H9 (cell line): Measurements from ENCODE around the gene ACBD5. TPM values are rescaled to one million over a fixed set of nuclear protein-coding genes. Genes with fewer than 3 reads are reported as not detected.

Source experiments
- DNase-seq: peaks from one replicate; pipeline ENCODE4 v3.0.0-alpha.2; 2017
- H2AFZ ChIP-seq: one replicate; pipeline ENCODE4 v1.6.1; 2013; ENCODE audit warnings: mild to moderate bottlenecking, low read length, control low read depth, moderate library complexity
- H2AK5ac ChIP-seq: 2 replicates; pipeline ENCODE4 v1.6.1; 2013; ENCODE audit warnings: low read length, control low read depth, mixed read lengths; ENCODE audit not compliant: insufficient read length
- H2BK120ac ChIP-seq: one replicate; pipeline ENCODE4 v1.6.1; 2013; ENCODE audit warnings: low read depth, mild to moderate bottlenecking, low read length, control low read depth, inconsistent platforms; ENCODE audit not compliant: poor library complexity, severe bottlenecking
- H2BK12ac ChIP-seq: 2 replicates; pipeline ENCODE4 v1.6.1; 2013; ENCODE audit warnings: low read length, control low read depth, mixed read lengths, low read depth; ENCODE audit not compliant: insufficient read length
- H2BK15ac ChIP-seq: 2 replicates; pipeline ENCODE4 v1.6.1; 2013; ENCODE audit warnings: low read depth, low read length, control low read depth
- H2BK20ac ChIP-seq: one replicate; pipeline ENCODE4 v1.6.1; 2013; ENCODE audit warnings: low read depth, mild to moderate bottlenecking, low read length, control low read depth, inconsistent platforms; ENCODE audit not compliant: poor library complexity, severe bottlenecking
- H2BK5ac ChIP-seq: 2 replicates; pipeline ENCODE4 v1.6.1; 2013; ENCODE audit warnings: low read length, control low read depth, mixed read lengths; ENCODE audit not compliant: insufficient read length
- H3K14ac ChIP-seq: 2 replicates; pipeline ENCODE4 v1.6.1; 2013; ENCODE audit warnings: low read length, control low read depth; ENCODE audit not compliant: insufficient read depth
- H3K18ac ChIP-seq: 2 replicates; pipeline ENCODE4 v1.6.1; 2013; ENCODE audit warnings: low read depth, mild to moderate bottlenecking, mixed read lengths, low read length, control low read depth; ENCODE audit not compliant: insufficient read length
- H3K23ac ChIP-seq: 2 replicates; pipeline ENCODE4 v1.6.1; 2013; ENCODE audit warnings: low read length, control low read depth, mixed read lengths, low read depth; ENCODE audit not compliant: insufficient read length
- H3K23me2 ChIP-seq: 2 replicates; pipeline ENCODE4 v1.6.1; 2013; ENCODE audit warnings: low read depth, mild to moderate bottlenecking, mixed read lengths, low read length, control low read depth; ENCODE audit not compliant: insufficient read length, poor library complexity, severe bottlenecking
- H3K27ac ChIP-seq: 2 replicates; pipeline ENCODE4 v1.5.1; 2013; ENCODE audit warnings: low read length, control low read depth, mixed read lengths, low read depth; ENCODE audit not compliant: insufficient read length
- H3K27me3 ChIP-seq: 2 replicates; pipeline ENCODE4 v1.6.1; 2013; ENCODE audit warnings: low read length, control low read depth, inconsistent platforms; ENCODE audit not compliant: insufficient read depth
- H3K4ac ChIP-seq: 2 replicates; pipeline ENCODE4 v1.6.1; 2013; ENCODE audit warnings: low read depth, mild to moderate bottlenecking, control low read depth, inconsistent platforms, low read length, moderate library complexity
- H3K4me1 ChIP-seq: 2 replicates; pipeline ENCODE4 v1.6.1; 2013; ENCODE audit warnings: low read length, control low read depth, inconsistent platforms; ENCODE audit not compliant: insufficient read depth
- H3K4me2 ChIP-seq: 2 replicates; pipeline ENCODE4 v1.6.1; 2013; ENCODE audit warnings: low read length, control low read depth, mixed read lengths; ENCODE audit not compliant: insufficient read length, insufficient read depth
- H3K56ac ChIP-seq: 2 replicates; pipeline ENCODE4 v1.6.1; 2013; ENCODE audit warnings: low read depth, mild to moderate bottlenecking, mixed read lengths, low read length, control low read depth; ENCODE audit not compliant: insufficient read length
- H3K79me1 ChIP-seq: 2 replicates; pipeline ENCODE4 v1.6.1; 2013; ENCODE audit warnings: low read depth, mild to moderate bottlenecking, moderate library complexity, low read length, control low read depth, inconsistent platforms; ENCODE audit not compliant: insufficient read depth, poor library complexity, severe bottlenecking
- H3K79me2 ChIP-seq: 2 replicates; pipeline ENCODE4 v1.6.1; 2013; ENCODE audit warnings: low read length, control low read depth, inconsistent platforms; ENCODE audit not compliant: insufficient read depth
- H3K9ac ChIP-seq: 2 replicates; pipeline ENCODE4 v1.6.1; 2013; ENCODE audit warnings: low read length, control low read depth, mixed read lengths; ENCODE audit not compliant: insufficient read length; ENCODE audit errors: extremely low read depth
- H3K9me3 ChIP-seq: one replicate; pipeline ENCODE4 v1.6.1; 2013; ENCODE audit warnings: low read depth, low read length, inconsistent platforms; ENCODE audit not compliant: control insufficient read depth
- H3T11ph ChIP-seq: one replicate; pipeline ENCODE4 v1.6.1; 2013; ENCODE audit warnings: mild to moderate bottlenecking, low read length, control low read depth, inconsistent platforms
- H4K20me1 ChIP-seq: one replicate; pipeline ENCODE4 v1.6.1; 2013; ENCODE audit not compliant: control insufficient read depth, insufficient read length, insufficient read depth
- H4K5ac ChIP-seq: 2 replicates; pipeline ENCODE4 v1.6.1; 2013; ENCODE audit warnings: low read depth, mild to moderate bottlenecking, mixed read lengths, low read length, control low read depth; ENCODE audit not compliant: insufficient read length
- H4K8ac ChIP-seq: replicated peaks from 2 replicates; pipeline ENCODE4 v1.6.1; 2013; ENCODE audit warnings: low read length, control low read depth, mixed read lengths, low read depth; ENCODE audit not compliant: insufficient read length
- H4K91ac ChIP-seq: 2 replicates; pipeline ENCODE4 v1.6.1; 2013; ENCODE audit warnings: low read depth, mild to moderate bottlenecking, moderate library complexity, mixed read lengths, low read length, control low read depth; ENCODE audit not compliant: insufficient read length
- H3K27ac Mint-ChIP-seq, 3 experiments: 2 replicates in 2 of 3; 3 replicates in 1 of 3; pipeline ENCODE4 v1.8.0; 2020 to 2021; ENCODE audit warnings: mixed read lengths in 3 of 3, mild to moderate bottlenecking in 1 of 3, moderate library complexity in 1 of 3
- H3K27me3 Mint-ChIP-seq: 2 replicates; pipeline ENCODE4 v1.8.0; 2021; ENCODE audit warnings: low read depth, mild to moderate bottlenecking, moderate library complexity, mixed read lengths
- H3K36me3 Mint-ChIP-seq, 3 experiments: 2 replicates in 2 of 3; 3 replicates in 1 of 3; pipeline ENCODE4 v1.8.0; 2020 to 2021; ENCODE audit warnings: low read depth in 3 of 3, mixed read lengths in 3 of 3; ENCODE audit not compliant: insufficient read depth in 1 of 3
- H3K4me1 Mint-ChIP-seq, 2 experiments: 2 replicates each; pipeline ENCODE4 v1.8.0; 2020; ENCODE audit warnings: mixed read lengths in 2 of 2
- H3K4me3 Mint-ChIP-seq, 2 experiments: 2 replicates in 1 of 2; 3 replicates in 1 of 2; pipeline ENCODE4 v1.8.0; 2020 to 2021; ENCODE audit warnings: mild to moderate bottlenecking in 2 of 2, mixed read lengths in 2 of 2, moderate library complexity in 1 of 2
- H3K9me3 Mint-ChIP-seq, 2 experiments: 2 replicates in 1 of 2; 3 replicates in 1 of 2; pipeline ENCODE4 v1.8.0; 2020; ENCODE audit warnings: mild to moderate bottlenecking in 2 of 2, mixed read lengths in 2 of 2, moderate library complexity in 1 of 2
- CTCF ChIP-seq: fragments of 200-600 bp; sonication (generic); conservative IDR thresholded peaks from 3 replicates; pipeline ENCODE4 v1.8.0; 2021; ENCODE audit warnings: antibody characterized with exemption, mild to moderate bottlenecking
- WGBS: extraction: QIAGEN DNeasy Blood & Tissue Kit; methylation state at CpG from one replicate; pipeline ENCODE4 v1.1.7; 2013; ENCODE audit warnings: missing lambda C conversion rate, low lambda C conversion rate, mixed read lengths; ENCODE audit not compliant: insufficient read length; ENCODE audit errors: extremely low coverage; 5-methylcytosine and 5-hydroxymethylcytosine counted together
- total RNA-seq: library from RNA; stranded (reverse); gene quantifications from 2 replicates; pipeline ENCODE4 v1.2.1, GENCODE V29; 2021

ACBD5 gene
- total RNA-seq, 1 experiment from 2014 or later = 14.2 TPM

- no peak overlapping the region for H2AFZ ChIP-seq
Observed at GRCh38 chr10:27245836-27246235, 5.2 kb upstream of the ACBD5 start.

More at GRCh38 chr10:27245836-27246235, 5.2 kb upstream of the ACBD5 start:
- H3K27ac Mint-ChIP-seq = no peak overlapping the region
- Histone ChIP-seq H3K14ac (no peak overlapping the region), H3K79me2 (no peaks in the 10 kb centered on the region), H3K27me3 (no peaks in the 10 kb centered on the region), H2BK12ac (no peak overlapping the region), H4K20me1 (no peaks in the 10 kb centered on the region), H2BK20ac (no peak overlapping the region), H3K56ac (no peak overlapping the region), H3K4me2 (no peak overlapping the region), H4K91ac (no peak overlapping the region), H3K4ac (no peak overlapping the region), H4K8ac (no peak overlapping the region), H3K27ac (no peak overlapping the region), H3K23me2 (peaks cover 6% of the 10 kb centered on the region), H3T11ph (no peak overlapping the region), H2AK5ac (no peak overlapping the region), H2BK120ac (no peak overlapping the region), H2BK5ac (no peak overlapping the region), H3K4me1 (no peaks in the 10 kb centered on the region; the same call in 1 of the 2 replicates), H3K79me1 (no peaks in the 10 kb centered on the region), H3K18ac (no peak overlapping the region), H2BK15ac (no peak overlapping the region), H4K5ac (no peak overlapping the region), H3K9me3 (no peaks in the 10 kb centered on the region), H3K9ac (no peak overlapping the region), H3K23ac (no peak overlapping the region)
- peaks cover 0 to 7% (median 5%) of the 10 kb centered on the region in 3 experiments; a peak in 5 of 7 replicates for H3K36me3 Mint-ChIP-seq
- no peak for DNase-seq
- H3K4me3 Mint-ChIP-seq = no peak overlapping the region
- peaks cover 0 to 4% of the 10 kb centered on the region in 2 experiments; a peak in 2 of 5 replicates for H3K9me3 Mint-ChIP-seq
- H3K27me3 Mint-ChIP-seq = peaks cover 6% of the 10 kb centered on the region; the same call in 1 of the 2 replicates
- H3K4me1 Mint-ChIP-seq = peaks cover 20 to 27% of the 10 kb centered on the region in 2 experiments
- no CpG with 5 or more reads among the region's 11 CpGs for WGBS
- TF ChIP-seq CTCF = no peak
